ENCODE results near the gene HIP1R.

The HIP1R gene

DNA sequence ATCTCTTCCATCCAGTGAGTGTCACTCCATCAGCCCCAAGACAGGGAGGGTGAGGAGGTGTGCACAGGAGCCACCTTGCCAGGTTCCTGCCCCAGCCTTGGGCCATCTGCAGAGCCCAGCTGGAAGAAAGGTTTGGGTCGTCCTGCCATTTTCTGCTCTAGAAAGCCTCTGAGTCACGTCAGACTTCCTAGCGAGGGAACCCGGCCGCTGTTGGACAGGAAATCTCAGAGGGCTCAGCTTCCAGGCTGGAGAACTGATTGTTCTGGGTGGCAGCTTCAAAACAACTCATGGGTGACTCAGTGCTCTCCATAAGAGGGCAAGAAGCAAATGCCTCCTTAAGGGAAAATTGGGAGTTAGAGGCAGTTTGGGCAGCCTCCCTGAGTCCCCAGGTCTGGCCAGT is 16.6 kb downstream of the HIP1R start:
- TF ChIP-seq CTCF (IDR thresholded peaks at IDR 0.05; ENCODE audit: low read depth, low read length, poor library complexity, severe bottlenecking), result no peak
- TF ChIP-seq EZH2phosphoT487 (IDR thresholded peaks at IDR 0.05; ENCODE audit: borderline replicate concordance, low read length), result no peak
- Histone ChIP-seq H3F3A (ENCODE audit: control insufficient read depth, insufficient read depth) (no peaks in the 10 kb centered on the region), H3K4me1 (ENCODE audit: control insufficient read depth, low read length) (no peaks in the 10 kb centered on the region)

DNA sequence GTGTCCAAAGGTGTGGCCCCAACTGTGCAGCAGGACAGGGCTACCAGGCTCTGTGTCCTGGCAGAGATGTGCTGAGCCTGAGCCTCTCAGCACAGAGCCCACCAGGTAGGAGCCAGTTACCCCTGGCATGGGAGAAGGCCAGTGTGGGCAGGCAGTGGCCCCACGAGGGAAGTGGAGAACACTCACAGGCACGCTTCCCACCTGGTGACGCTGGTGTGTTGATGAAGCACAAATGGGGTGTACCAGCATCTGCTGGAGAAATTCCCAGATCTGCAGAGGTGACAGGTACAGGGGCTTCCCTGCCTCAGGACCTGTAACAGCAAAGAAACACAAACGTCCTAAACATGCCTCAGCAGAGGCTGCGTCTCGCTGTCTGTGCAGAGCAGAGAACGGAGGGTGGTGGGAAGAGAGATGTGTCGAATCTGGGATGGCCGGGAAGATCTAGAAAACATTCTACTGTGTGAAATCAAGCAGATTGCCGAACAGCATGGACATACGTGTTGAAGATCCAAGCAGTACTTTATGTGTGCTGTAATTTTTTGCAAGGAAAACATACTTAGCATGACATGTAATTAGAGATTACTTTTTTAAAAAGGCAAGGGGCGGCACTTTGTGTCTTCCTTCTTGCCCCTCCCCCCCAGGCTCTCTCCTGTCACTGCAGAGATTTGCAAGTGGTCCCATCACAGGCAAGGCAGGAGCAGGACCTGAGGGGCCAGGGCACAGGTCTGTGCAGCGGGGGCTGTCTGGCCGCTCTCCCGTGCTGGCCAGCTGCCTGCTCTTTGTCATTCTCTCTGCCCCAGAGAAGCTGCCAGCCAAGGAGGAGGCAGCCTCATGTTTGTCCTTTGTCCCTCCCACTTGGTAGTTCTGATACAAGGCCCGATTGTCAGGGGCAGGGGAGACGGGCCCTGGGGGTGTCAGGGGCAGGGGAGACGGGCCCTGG is 17.3 kb downstream of the HIP1R start:
- Histone ChIP-seq H3F3A (ENCODE audit: control insufficient read depth, insufficient read depth) (no peaks in the 10 kb centered on the region), H4K20me1 (ENCODE audit: control insufficient read depth, insufficient read depth, low read depth, low read length) (0 out of 2 replicates have a peak, but pooled peaks cover 2% of the 10 kb centered on the region), H3K4me3 (ENCODE audit: low read length) (no peak overlapping the region), H3K4me2 (ENCODE audit: low read length) (no peak overlapping the region), H3K27me3 (ENCODE audit: control insufficient read depth, low read length) (no peaks in the 10 kb centered on the region), H3K36me3 (ENCODE audit: control insufficient read depth, low read length) (peaks cover 21% of the 10 kb centered on the region), H3K4me1 (ENCODE audit: control insufficient read depth, low read length) (no peaks in the 10 kb centered on the region), H3K27ac (ENCODE audit: low read depth, low read length) (no peak overlapping the region), H3K79me2 (ENCODE audit: control insufficient read depth, low read length) (peaks cover 2% of the 10 kb centered on the region; the same call in 1 of the 2 replicates), H3K9me3 (ENCODE audit: control insufficient read depth, insufficient read depth, low read length) (no peaks in the 10 kb centered on the region), H3K9me2 (replicated peaks; ENCODE audit: control insufficient read depth, low read length) (no peaks in the 10 kb centered on the region)
- TF ChIP-seq EZH2phosphoT487 (IDR thresholded peaks at IDR 0.05; ENCODE audit: borderline replicate concordance, low read length) (no peak), CTCF (IDR thresholded peaks at IDR 0.05; ENCODE audit: low read depth, low read length, poor library complexity, severe bottlenecking) (no peak)

More for the DNA sequence above, 16.6 kb downstream of the HIP1R start:
- peaks cover 14% of the 10 kb centered on the region; the same call in 1 of the 2 replicates for H3K36me3 ChIP-seq (ENCODE audit: control insufficient read depth, low read length)
- 0 out of 2 replicates have a peak, but pooled peaks cover 4% of the 10 kb centered on the region for H4K20me1 ChIP-seq (ENCODE audit: control insufficient read depth, insufficient read depth, low read depth, low read length)
- H3K27ac ChIP-seq (ENCODE audit: low read depth, low read length), result no peak overlapping the region
- no peak overlapping the region for H3K4me3 ChIP-seq (ENCODE audit: low read length)
- no peaks in the 10 kb centered on the region for H3K27me3 ChIP-seq (ENCODE audit: control insufficient read depth, low read length)
- H3K9me2 ChIP-seq (replicated peaks; ENCODE audit: control insufficient read depth, low read length), result no peaks in the 10 kb centered on the region
- H3K4me2 ChIP-seq (ENCODE audit: low read length), result no peak overlapping the region
- H3K9me3 ChIP-seq (ENCODE audit: control insufficient read depth, insufficient read depth, low read length), result no peaks in the 10 kb centered on the region
- H3K79me2 ChIP-seq (ENCODE audit: control insufficient read depth, low read length), result peaks cover 7% of the 10 kb centered on the region; the same call in 1 of the 2 replicates

DNA sequence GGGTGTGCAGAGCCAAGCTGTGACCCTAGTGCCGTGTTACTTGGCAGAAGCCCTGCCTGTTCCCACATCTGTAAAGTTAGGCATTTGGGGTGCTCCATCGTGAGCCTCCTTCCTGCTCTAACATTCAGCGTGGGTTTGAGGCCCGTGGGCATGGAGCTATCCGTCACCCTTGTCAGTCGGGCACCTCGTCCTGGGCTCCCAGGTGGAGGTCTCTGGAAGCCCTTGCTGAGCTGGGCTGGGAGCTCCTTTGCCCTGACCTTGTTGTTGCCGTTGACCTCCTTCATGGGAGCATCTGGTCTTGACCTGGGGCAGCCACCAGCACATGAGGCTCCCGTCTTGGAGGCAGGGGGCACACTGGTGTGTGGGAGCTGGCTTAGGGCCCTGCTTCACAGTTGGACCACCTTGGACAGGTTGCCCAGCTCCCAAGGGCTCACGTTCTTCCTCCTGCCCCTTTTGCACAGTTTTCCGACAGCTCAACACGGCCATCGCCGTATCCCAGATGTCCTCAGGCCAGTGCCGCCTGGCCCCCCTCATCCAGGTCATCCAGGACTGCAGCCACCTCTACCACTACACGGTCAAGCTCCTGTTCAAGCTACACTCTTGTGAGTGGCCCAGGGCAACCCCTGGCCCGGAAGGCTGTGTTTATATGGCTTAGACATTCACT is 18.5 kb downstream of the HIP1R start:
- Histone ChIP-seq H3K9me3 (ENCODE audit: control insufficient read depth, insufficient read depth, low read length) (no peaks in the 10 kb centered on the region), H3K27ac (ENCODE audit: low read depth, low read length) (no peak overlapping the region), H3K79me2 (ENCODE audit: control insufficient read depth, low read length) (no peaks in the 10 kb centered on the region), H3K4me3 (ENCODE audit: low read length) (no peak overlapping the region), H3F3A (ENCODE audit: control insufficient read depth, insufficient read depth) (no peaks in the 10 kb centered on the region), H3K36me3 (ENCODE audit: control insufficient read depth, low read length) (peaks cover 22% of the 10 kb centered on the region), H3K27me3 (ENCODE audit: control insufficient read depth, low read length) (no peaks in the 10 kb centered on the region), H3K9me2 (replicated peaks; ENCODE audit: control insufficient read depth, low read length) (no peaks in the 10 kb centered on the region), H3K4me1 (ENCODE audit: control insufficient read depth, low read length) (no peaks in the 10 kb centered on the region), H4K20me1 (ENCODE audit: control insufficient read depth, insufficient read depth, low read depth, low read length) (no peaks in the 10 kb centered on the region), H3K4me2 (ENCODE audit: low read length) (no peak overlapping the region)
- TF ChIP-seq EZH2phosphoT487 (IDR thresholded peaks at IDR 0.05; ENCODE audit: borderline replicate concordance, low read length) (no peak), CTCF (IDR thresholded peaks at IDR 0.05; ENCODE audit: low read depth, low read length, poor library complexity, severe bottlenecking) (no peak)

Data from DOHH2 (cell line).